Stimulated activated CD4-positive, alpha-beta T cell treated with anti-CD3 and anti-CD28 coated beads, TNF-alpha, amount 100 ng/mL, for 24 hours (primary cell): ENCODE measurements around the gene MGAT5B.
A peak's percentile ranks its signal among the peaks of the same experiment; 100 is the strongest.
"Not testable (repeated sequence)": the region's sequence is repeated elsewhere in the genome, so short reads cannot be mapped to it uniquely, and the experiment has no call there.

Experiments
- DNase-seq, 3 experiments: peaks; one replicate each; pipeline ENCODE4 v3.0.0-alpha.2; 2020; ENCODE audit warnings: low read depth in 3 of 3

Gene MGAT5B

DNA sequence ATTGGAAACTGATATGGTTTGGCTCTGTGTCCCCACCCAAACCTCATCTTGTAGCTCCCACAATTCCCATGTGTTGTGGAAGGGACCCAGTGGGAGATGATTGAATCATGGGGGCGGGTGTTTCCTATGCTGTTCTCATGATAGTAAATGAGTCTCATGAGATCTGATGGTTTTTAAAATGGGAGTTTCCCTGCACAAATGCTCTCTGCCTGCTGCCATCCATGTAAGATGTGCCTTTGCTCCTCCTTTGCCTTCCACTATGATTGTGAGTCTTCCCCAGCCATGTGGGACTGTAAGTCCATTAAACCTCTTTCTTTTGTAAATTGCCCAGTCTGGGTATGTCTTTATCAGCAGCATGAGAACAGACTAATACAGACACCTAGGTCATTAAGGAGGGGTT lies 109.8 kb downstream of the MGAT5B start:
- not testable (repeated sequence) for DNase-seq

DNA sequence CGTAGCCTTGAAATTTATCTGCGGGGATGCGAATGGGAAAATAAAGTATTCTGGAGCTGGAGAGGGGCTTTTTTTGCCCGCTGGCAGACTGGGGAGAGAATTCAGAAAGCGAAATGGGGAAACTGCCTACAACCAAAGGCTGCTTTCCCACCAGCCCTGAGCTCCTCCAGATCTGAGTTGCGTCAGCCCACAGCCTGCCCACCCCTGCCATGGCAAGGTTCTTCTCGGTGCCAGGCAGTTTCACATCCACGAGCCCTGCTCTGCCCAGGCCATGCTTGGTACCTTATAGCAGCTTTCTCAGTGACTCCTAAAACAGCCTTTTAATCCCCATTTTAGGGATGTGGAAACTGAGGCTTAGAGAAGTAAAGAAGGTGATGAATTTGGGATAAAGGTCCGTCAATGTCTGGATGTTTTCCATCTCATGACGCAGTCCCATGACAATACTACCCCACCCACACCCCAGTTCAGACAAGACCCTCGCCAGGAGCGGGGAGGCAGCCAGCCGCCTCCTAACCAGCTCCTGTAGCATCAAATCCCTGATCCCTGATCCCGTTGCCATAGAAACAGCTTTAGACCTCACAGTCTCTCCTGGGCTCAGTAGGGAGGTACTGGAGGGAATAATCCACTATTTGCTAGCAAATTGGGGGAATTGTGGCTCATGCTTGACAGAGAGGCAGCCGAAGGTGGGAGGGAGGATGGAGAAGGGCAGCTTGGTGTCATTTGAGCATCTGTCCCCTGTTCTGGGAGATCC lies 113.5 kb downstream of the MGAT5B start:
- no peak for DNase-seq

GRCh38 chr17:76982408-76983074 lies 114.3 kb downstream of the MGAT5B start:
- DNase-seq, result no peak

DNA sequence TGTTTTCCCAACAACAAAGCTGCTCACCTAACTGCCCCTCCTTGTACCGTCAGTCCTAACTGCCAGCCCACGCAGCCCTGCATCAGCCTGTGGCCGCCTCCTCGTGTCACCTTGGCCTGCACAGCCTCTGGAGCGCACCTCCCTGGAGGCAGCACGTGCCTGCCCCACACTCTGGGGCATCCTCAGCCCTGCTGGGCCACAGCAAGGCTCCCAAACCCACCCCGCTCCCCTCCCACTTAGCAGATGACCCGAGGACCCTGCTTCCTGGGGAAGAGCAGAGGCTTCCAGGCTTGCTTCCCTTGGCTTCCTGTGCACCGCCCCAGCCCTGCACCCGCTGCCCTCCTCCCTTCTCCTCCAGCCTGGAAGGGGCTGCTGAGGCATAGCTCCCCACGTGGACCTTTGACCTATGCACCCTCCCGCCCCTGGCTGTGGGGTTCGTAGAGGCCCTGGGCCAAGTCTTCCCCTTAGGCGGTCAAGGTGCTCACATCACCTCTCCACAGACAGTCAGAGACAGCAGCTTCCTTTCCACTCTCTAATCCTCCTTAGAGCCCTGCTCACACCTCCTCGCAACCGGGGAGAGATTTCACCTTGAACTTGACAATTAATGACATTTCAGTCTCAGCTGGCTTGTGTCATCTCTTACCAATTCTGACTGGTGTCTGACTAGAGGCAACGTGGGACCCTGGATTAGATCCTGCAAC lies 115.0 kb downstream of the MGAT5B start:
- DNase-seq, result no peak

GRCh38 chr17:76986365-76986764 lies 118.2 kb downstream of the MGAT5B start:
- no peak for DNase-seq

- no peak for DNase-seq
Observed at GRCh38 chr17:76987486-76988093, 119.4 kb downstream of the MGAT5B start.

GRCh38 chr17:76988796-76989195 lies 120.6 kb downstream of the MGAT5B start:
- DNase-seq, result no peak

GRCh38 chr17:76989519-76989918 lies 121.3 kb downstream of the MGAT5B start:
- no peak for DNase-seq

- no peak for DNase-seq
Observed at GRCh38 chr17:76992891-76993290, 124.7 kb downstream of the MGAT5B start.

DNA sequence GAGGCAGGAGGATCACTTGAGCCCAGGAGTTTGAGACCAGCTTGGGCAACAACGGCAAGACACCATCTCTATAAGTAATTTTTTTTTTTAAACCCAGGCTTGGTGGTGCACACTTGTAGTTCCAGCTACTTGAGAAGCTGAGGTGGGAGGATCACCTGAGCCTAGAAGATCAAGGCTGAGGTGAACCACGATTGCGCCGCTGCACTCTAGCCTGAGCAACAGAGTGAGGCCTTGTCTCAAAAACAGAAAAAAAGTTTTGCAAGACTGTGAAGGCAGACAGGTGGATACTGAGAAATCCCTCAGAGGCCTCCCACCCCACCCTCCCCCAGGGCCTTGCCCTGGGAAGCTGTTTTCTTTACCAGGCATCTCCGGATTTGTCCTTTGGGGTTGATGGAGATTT lies 125.4 kb downstream of the MGAT5B start:
- no peak for DNase-seq

DNA sequence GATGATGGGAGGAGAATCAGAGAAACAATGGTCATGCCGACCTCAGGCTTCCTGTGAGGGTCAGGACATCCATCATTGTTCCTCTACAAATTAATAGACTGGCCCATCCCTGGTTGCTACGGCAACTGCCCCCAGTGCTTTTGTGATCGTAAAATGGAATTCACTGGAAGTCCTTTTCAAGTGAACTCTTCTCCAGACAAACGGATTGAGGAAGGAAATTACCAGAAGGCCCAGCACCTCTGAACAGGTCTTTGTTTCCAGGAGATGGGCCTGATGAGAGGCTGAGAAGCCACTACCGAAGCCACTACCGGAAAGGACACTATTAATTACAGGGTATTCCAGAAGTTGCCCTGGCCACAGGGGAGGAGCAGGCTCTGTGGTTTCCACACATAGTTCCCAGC lies 126.0 kb downstream of the MGAT5B start:
- DNase-seq, result no peak

DNA sequence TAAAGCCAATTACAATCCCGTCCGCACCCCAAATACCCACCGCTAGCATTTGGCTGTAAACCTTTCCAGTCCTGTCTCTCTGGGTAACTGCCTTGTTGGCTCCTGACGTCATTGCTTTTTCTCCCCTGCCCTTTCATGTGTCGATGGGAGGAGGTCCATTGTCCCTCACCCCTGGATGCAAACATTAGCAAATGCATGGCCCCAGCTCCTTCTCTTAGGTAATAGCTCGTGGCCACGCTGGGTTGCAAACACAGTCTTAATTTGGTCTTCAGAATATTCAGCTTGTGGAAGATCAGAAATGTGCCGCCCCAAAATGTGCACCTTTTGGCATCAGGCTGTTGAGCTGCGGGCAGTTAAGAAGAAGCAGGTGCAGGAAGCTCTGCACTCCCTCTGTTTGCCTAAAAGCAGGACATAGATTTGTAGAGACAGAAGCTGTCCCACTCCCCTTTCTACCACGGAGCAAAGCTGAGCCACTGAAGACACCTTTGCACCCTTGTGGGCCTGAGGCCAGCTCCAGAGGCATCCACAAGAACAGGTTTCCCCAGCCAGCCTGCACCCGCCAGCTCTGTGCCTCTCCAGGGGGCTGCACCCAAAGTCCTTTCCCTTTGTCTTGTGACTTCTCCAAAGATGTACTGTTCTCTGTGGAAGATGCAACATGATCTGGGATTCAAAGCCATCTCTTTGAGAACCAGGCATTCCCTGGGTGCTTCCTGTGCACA lies 127.3 kb downstream of the MGAT5B start:
- DNase-seq, result no peak

GRCh38 chr17:76996741-76997694 lies 128.8 kb downstream of the MGAT5B start:
- no peak for DNase-seq

GRCh38 chr17:76997981-76998531 lies 129.9 kb downstream of the MGAT5B start:
- peak; percentile 3 to 22 (median 15) for DNase-seq

DNA sequence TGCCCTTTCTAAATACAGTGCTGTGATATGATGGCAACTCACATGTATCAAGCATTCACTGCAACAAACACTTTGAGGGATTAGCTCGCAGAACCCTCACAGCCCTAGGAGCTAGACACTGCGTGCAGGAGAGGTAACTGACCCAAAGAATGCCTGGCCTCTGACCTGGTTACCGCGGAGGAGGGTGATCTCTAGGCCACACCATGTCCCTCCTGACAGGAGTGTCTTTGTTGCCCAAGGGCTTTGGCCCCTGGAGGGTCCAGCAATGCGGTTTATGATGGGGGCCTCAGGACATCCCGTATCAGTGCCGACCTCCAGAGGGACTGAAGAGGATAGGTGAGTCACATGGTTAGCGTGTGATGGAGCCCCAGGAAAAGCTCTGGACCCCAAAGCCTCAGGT lies 130.6 kb downstream of the MGAT5B start:
- DNase-seq, result no peak
